Thoracic aorta (tissue), 2 donors: ENCODE measurements around the gene SYNE1. TPM values are rescaled to one million over a fixed set of nuclear protein-coding genes. Genes with fewer than 3 reads are reported as not detected.

Source experiments
- ATAC-seq: fragments of 150-250 bp; one replicate; pipeline ENCODE4 v1.8.0; 2017; ENCODE audit warnings: low read depth; ENCODE audit not compliant: insufficient number of reproducible peaks, low FRiP score
- DNase-seq: peaks from one replicate; pipeline ENCODE4 v3.0.0-alpha.2; 2020; ENCODE audit warnings: low spot score
- H3K27ac ChIP-seq, 2 donors: fragments of 200-600 bp; sonication (generic); 1 replicate in 1 of 2; 2 replicates in 1 of 2; pipeline ENCODE4 v1.5.1; 2016; ENCODE audit warnings: mild to moderate bottlenecking in 2 of 2, moderate library complexity in 2 of 2
- H3K27me3 ChIP-seq: fragments of 200-600 bp; sonication (generic); replicated peaks from 2 replicates; pipeline ENCODE4 v1.6.0; 2016; ENCODE audit warnings: mild to moderate bottlenecking; ENCODE audit not compliant: insufficient read depth
- H3K36me3 ChIP-seq: fragments of 200-600 bp; sonication (generic); one replicate; pipeline ENCODE4 v1.5.1; 2016
- H3K4me1 ChIP-seq, 2 donors: fragments of 200-600 bp; sonication (generic); 1 replicate in 1 of 2; 2 replicates in 1 of 2; pipeline versions ENCODE4 v1.5.1 to v1.6.0; 2016; ENCODE audit warnings: low read depth in 2 of 2, mild to moderate bottlenecking in 1 of 2; ENCODE audit not compliant: control insufficient read depth in 1 of 2
- H3K4me3 ChIP-seq: fragments of 200-600 bp; sonication (generic); 2 replicates; pipeline ENCODE4 v1.5.1; 2016; ENCODE audit warnings: mild to moderate bottlenecking
- H3K9me3 ChIP-seq: fragments of 200-600 bp; sonication (generic); 2 replicates; pipeline ENCODE4 v1.5.1; 2016
- CTCF ChIP-seq: fragments of 200-600 bp; sonication (generic); IDR thresholded peaks from one replicate; pipeline ENCODE4 v1.5.1; 2019; ENCODE audit warnings: antibody characterized with exemption
- total RNA-seq, 2 donors: library from RNA; depleted of rRNA; stranded (reverse); fragments of >200 nt; gene quantifications; one replicate each; pipeline versions ENCODE4 v1.1.0 to v1.2.3, GENCODE V29; 2016

Gene SYNE1
- total RNA-seq, 2 donors from 2014 or later = 462 to 552 TPM

- ATAC-seq (no peak), DNase-seq (no peak)
- peaks cover 48% of the 10 kb centered on the region for H3K36me3 ChIP-seq
- H3K4me1 ChIP-seq = peaks cover 3 to 23% of the 10 kb centered on the region in 2 donors
- peak overlapping the region in 1 of 2 donors; percentile 9 for H3K27ac ChIP-seq
- H3K27me3 ChIP-seq = no peaks in the 10 kb centered on the region
- H3K9me3 ChIP-seq = no peaks in the 10 kb centered on the region
- no peak overlapping the region for H3K4me3 ChIP-seq
- TF ChIP-seq CTCF = no peak
Measured at GRCh38 chr6:152259234-152259633, 377.9 kb downstream of the SYNE1 start.

DNA sequence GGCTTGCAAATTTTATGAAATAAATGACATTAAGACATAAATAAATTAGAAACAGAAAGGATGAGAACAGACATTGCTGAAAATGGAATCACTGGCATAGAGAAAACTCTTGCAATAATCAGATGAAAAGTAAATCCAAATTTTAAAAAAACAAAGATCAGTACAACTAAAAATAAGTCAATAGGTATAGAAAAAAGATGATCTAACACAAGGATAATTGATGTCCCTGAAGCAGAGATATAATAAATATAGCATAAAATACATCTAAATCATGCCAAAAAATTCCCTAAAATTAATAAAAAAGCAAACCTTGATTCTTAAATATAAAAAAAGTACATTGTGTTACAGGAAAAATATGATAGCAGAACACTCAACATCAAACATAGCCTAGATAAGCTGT, 379.6 kb downstream of the SYNE1 start:
- no peaks in the 10 kb centered on the region for H3K27me3 ChIP-seq
- DNase-seq (no peak), ATAC-seq (no peak)
- H3K4me3 ChIP-seq = no peak overlapping the region
- no peak overlapping the region for H3K27ac ChIP-seq
- peaks cover 42% of the 10 kb centered on the region for H3K36me3 ChIP-seq
- H3K4me1 ChIP-seq = peaks cover 14 to 35% of the 10 kb centered on the region in 2 donors
- H3K9me3 ChIP-seq = no peaks in the 10 kb centered on the region
- TF ChIP-seq CTCF = no peak

- Histone ChIP-seq H3K9me3 (no peaks in the 10 kb centered on the region), H3K4me3 (no peak overlapping the region), H3K27me3 (no peaks in the 10 kb centered on the region), H3K36me3 (peaks cover 18% of the 10 kb centered on the region), H3K4me1 (peaks cover 46 to 60% of the 10 kb centered on the region in 2 donors), H3K27ac (peak overlapping the region; percentile 4 to 68)
- TF ChIP-seq CTCF = no peak
- DNase-seq (no peak), ATAC-seq (no peak)
Measured at GRCh38 chr6:152250127-152250526, 387.0 kb downstream of the SYNE1 start.

DNA sequence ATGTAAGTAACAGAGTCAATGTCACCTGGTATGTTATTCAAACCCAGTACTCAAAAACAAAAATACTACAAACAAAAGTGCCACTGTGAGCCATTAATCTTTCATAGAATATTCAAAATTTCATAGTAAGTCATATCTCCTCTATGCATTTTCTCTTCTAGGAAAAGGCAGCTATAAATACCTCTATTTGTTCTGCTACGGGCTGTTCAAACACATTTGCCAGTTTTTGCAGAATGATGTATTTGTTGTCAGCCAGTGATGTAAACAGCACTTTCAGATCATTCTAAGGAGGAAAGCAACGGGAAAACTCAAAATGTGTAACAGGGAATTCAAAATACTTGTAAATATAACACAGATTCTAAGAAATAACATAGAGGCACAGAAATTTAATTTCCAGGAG, 388.2 kb downstream of the SYNE1 start:
- Histone ChIP-seq H3K27ac (peak overlapping the region in 1 of 2 donors; percentile 68), H3K36me3 (peaks cover 8% of the 10 kb centered on the region), H3K27me3 (no peaks in the 10 kb centered on the region), H3K4me1 (peaks cover 55 to 68% of the 10 kb centered on the region in 2 donors), H3K4me3 (no peak overlapping the region), H3K9me3 (no peaks in the 10 kb centered on the region)
- DNase-seq (no peak), ATAC-seq (no peak)
- TF ChIP-seq CTCF = no peak

DNA sequence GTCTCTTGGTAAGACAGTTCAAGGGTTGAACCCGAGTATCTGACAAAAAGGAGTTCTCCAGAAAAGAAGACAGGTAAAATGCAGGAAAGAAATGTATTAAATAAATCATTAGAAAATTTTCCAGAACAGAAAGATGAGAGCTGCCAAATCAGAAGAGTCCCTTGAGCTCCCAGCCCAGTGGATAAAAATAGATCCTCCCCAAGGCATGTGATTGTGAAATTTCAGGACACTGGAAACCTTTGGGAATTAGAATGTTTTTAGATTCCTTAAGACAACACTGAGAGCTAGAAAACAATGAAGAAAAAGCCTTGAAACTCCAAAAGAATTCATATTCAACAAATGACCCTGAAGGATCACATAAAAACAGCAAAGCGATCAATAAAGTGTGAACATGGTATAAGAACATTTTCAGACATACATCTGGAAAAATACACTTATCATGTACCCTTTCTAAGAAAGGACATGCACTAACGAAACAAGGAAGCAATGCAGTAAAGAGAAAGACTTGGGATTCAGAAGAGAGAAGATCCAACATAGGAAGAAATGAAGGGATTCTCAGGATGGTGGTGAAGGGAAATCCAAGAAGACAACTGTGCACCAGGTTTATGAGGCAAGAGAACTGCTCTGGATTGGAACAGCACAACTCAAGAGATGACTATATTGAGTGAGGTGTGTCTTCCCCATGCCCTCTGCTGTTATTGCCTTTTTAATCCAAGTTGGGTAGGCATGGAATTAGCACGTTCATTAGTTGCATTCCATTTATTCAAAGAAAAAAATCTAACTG, 390.4 kb downstream of the SYNE1 start:
- H3K27ac ChIP-seq = peak overlapping the region; percentile 77 to 79
- peak overlapping the region; percentile 29 for H3K4me3 ChIP-seq
- peaks cover 8% of the 10 kb centered on the region for H3K36me3 ChIP-seq
- H3K4me1 ChIP-seq = peaks cover 44 to 65% of the 10 kb centered on the region in 2 donors
- no peak for TF ChIP-seq CTCF
- no peaks in the 10 kb centered on the region for H3K27me3 ChIP-seq
- H3K9me3 ChIP-seq = no peaks in the 10 kb centered on the region
- DNase-seq (no peak), ATAC-seq (peak; percentile 72)
